ENCODE data around the gene CD22.

Gene CD22

GRCh38 chr19:35295792-35296462, 33.1 kb upstream of the CD22 start:
- no peak for DNase-seq (ENCODE audit: low spot score)

GRCh38 chr19:35296644-35297514, 32.1 kb upstream of the CD22 start:
- no peak for DNase-seq (ENCODE audit: low spot score)

- DNase-seq (ENCODE audit: low spot score): no peak
Measured at GRCh38 chr19:35297515-35297848, 31.5 kb upstream of the CD22 start.

- no peak for DNase-seq (ENCODE audit: low spot score)
Measured at GRCh38 chr19:35297922-35298321, 31.1 kb upstream of the CD22 start.

- no peak for DNase-seq (ENCODE audit: low spot score)
Measured at GRCh38 chr19:35298561-35298972, 30.4 kb upstream of the CD22 start.

- no peak for DNase-seq (ENCODE audit: low spot score)
Measured at GRCh38 chr19:35299523-35300338, 29.3 kb upstream of the CD22 start.

- DNase-seq (ENCODE audit: low spot score): no peak
Measured at GRCh38 chr19:35300339-35300649, 28.7 kb upstream of the CD22 start.

- DNase-seq (ENCODE audit: low spot score): no peak
Measured at GRCh38 chr19:35301961-35302360, 27.0 kb upstream of the CD22 start.

- no peak for DNase-seq (ENCODE audit: low spot score)
Measured at GRCh38 chr19:35302446-35302845, 26.5 kb upstream of the CD22 start.

GRCh38 chr19:35303357-35303915, 25.6 kb upstream of the CD22 start:
- DNase-seq (ENCODE audit: low spot score): no peak

- no peak for DNase-seq (ENCODE audit: low spot score)
Measured at GRCh38 chr19:35304036-35304435, 25.0 kb upstream of the CD22 start.

- DNase-seq (ENCODE audit: low spot score): no peak
Measured at GRCh38 chr19:35305181-35305580, 23.8 kb upstream of the CD22 start.

GRCh38 chr19:35306473-35307246, 22.3 kb upstream of the CD22 start:
- DNase-seq (ENCODE audit: low spot score): no peak

GRCh38 chr19:35307931-35308330, 21.1 kb upstream of the CD22 start:
- no peak for DNase-seq (ENCODE audit: low spot score)

GRCh38 chr19:35308910-35309309, 20.1 kb upstream of the CD22 start:
- DNase-seq (ENCODE audit: low spot score): no peak

- no peak for DNase-seq (ENCODE audit: low spot score)
Measured at GRCh38 chr19:35309481-35310279, 19.3 kb upstream of the CD22 start.

GRCh38 chr19:35310331-35310730, 18.7 kb upstream of the CD22 start:
- DNase-seq (ENCODE audit: low spot score): no peak

GRCh38 chr19:35310811-35311465, 18.0 kb upstream of the CD22 start:
- no peak for DNase-seq (ENCODE audit: low spot score)

- DNase-seq (ENCODE audit: low spot score): no peak
Measured at GRCh38 chr19:35311901-35312665, 16.9 kb upstream of the CD22 start.

- no peak for DNase-seq (ENCODE audit: low spot score)
Measured at GRCh38 chr19:35313587-35313986, 15.4 kb upstream of the CD22 start.
